GM10266 (cell line): ENCODE data around the gene FBXL17.

Experiments used
- DNase-seq: peaks from one replicate; pipeline ENCODE4 v3.0.0; 2012; ENCODE audit errors: extremely low spot score
- CTCF ChIP-seq: IDR thresholded peaks from 2 replicates; pipeline ENCODE4 v1.5.1; 2012; ENCODE audit warnings: mild to moderate bottlenecking, low read depth; ENCODE audit not compliant: control insufficient read depth, insufficient read depth; ENCODE audit errors: missing control alignments

FBXL17 gene

GRCh38 chr5:107971846-107972245, 410.1 kb downstream of the FBXL17 start:
- DNase-seq = no peak
- TF ChIP-seq CTCF = no peak

DNA sequence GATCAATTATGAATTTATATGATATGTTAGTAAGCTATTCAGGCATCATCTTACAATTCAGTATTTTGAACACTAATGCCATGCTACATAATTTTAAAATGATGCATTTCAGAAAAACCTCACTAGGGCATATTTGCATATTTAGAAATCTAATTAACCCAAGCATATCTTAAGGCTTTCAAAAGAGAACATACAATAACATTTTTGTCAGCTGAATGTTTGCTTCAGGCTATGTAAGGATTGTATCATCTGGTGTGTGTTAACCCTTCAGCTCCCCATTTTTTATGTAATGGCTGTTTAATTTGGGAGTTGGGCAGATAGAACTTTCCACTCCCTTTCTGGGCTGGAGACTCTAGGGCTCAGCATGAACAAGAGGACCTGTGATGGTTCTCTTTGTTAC, 412.1 kb downstream of the FBXL17 start:
- TF ChIP-seq CTCF = no peak
- DNase-seq = no peak

DNA sequence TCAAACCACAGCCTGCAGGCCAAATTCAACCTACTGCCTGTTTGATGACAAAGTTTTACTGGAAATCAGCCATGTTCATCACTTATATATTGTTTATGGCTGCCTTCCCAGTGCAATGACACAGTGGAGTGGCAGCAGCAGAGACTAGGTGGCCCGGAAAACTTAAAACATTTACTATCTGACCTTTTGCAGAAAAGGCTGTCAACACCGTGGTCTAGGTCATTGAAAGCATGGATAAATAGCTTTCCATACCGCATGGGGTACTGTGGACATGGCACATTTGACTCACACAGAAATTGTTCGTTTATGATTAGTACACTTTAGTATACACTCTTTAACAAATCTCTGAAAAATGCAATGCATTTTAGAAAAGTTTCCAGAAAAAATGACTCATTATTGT, 412.9 kb downstream of the FBXL17 start:
- TF ChIP-seq CTCF = no peak

GRCh38 chr5:107968406-107968843, 413.5 kb downstream of the FBXL17 start:
- no peak for TF ChIP-seq CTCF
- DNase-seq = no peak

More for the DNA sequence above, 412.9 kb downstream of the FBXL17 start:
- DNase-seq = no peak

- no peak for DNase-seq
- TF ChIP-seq CTCF = no peak
Observed at GRCh38 chr5:107966201-107966600, 415.7 kb downstream of the FBXL17 start.

DNA sequence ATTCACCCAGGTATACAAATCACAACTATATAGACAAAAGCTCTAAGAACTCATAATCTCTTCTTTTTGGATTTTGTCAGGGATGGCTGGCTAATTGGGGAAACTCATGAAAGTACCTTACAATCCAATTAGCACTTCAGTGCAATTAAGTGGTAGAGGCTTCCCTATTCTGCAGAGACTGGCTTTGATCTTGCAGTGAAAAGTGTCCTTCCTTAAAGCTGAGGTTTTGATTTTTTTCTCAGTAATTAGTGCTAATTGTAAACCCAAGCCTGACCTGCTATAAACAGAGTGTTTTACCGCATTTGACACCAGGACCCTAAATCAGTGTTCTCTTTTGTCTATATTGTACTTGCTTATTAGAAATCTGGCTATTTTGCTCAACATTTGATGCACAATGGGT, 417.2 kb downstream of the FBXL17 start:
- no peak for TF ChIP-seq CTCF
- no peak for DNase-seq

GRCh38 chr5:107959573-107960279, 422.2 kb downstream of the FBXL17 start:
- no peak for DNase-seq

More at GRCh38 chr5:107959573-107960279, 422.2 kb downstream of the FBXL17 start:
- TF ChIP-seq CTCF = no peak
